Measurements from ENCODE around the gene BNIP2.

The BNIP2 gene

DNA sequence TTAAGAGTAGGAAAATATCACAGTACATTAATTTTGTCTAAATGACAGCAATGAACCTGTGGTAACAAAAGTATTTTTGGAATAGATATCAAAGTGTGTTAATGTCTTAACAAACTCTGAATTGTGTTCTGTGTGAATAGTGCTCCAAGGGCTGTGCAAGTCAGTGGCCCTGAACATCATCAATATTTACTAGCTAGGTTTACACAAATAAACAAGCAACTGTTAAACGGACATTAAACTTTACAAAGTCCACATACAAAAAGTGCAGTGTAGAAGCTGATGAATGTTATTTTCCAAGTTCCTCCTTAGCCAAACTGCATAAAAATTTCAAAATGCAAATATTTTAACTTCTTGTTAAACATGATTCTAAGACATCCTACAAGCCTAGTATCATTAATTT lies 29.8 kb downstream of the BNIP2 start:
- in situ Hi-C loops (cut with MboI; ENCODE audit: low sequenced_read_pairs, unreplicated experiment) = no loop called here
- TF ChIP-seq, protein P1, sequence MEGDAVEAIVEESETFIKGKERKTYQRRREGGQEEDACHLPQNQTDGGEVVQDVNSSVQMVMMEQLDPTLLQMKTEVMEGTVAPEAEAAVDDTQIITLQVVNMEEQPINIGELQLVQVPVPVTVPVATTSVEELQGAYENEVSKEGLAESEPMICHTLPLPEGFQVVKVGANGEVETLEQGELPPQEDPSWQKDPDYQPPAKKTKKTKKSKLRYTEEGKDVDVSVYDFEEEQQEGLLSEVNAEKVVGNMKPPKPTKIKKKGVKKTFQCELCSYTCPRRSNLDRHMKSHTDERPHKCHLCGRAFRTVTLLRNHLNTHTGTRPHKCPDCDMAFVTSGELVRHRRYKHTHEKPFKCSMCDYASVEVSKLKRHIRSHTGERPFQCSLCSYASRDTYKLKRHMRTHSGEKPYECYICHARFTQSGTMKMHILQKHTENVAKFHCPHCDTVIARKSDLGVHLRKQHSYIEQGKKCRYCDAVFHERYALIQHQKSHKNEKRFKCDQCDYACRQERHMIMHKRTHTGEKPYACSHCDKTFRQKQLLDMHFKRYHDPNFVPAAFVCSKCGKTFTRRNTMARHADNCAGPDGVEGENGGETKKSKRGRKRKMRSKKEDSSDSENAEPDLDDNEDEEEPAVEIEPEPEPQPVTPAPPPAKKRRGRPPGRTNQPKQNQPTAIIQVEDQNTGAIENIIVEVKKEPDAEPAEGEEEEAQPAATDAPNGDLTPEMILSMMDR (IDR thresholded peaks at IDR 0.05; ENCODE audit: borderline replicate concordance, control extremely low read depth, extremely low read depth, insufficient read depth, missing control alignments) = no peak
- DNase-seq (ENCODE audit: low spot score) = no peak

- in situ Hi-C loops (cut with MboI; ENCODE audit: low sequenced_read_pairs, unreplicated experiment) = no loop called here
- TF ChIP-seq, protein P1 (IDR thresholded peaks at IDR 0.05; ENCODE audit: borderline replicate concordance, control extremely low read depth, extremely low read depth, insufficient read depth, missing control alignments) = no peak
- DNase-seq (ENCODE audit: low spot score) = no peak
Observed at GRCh38 chr15:59657635-59658125, 31.4 kb downstream of the BNIP2 start.

DNA sequence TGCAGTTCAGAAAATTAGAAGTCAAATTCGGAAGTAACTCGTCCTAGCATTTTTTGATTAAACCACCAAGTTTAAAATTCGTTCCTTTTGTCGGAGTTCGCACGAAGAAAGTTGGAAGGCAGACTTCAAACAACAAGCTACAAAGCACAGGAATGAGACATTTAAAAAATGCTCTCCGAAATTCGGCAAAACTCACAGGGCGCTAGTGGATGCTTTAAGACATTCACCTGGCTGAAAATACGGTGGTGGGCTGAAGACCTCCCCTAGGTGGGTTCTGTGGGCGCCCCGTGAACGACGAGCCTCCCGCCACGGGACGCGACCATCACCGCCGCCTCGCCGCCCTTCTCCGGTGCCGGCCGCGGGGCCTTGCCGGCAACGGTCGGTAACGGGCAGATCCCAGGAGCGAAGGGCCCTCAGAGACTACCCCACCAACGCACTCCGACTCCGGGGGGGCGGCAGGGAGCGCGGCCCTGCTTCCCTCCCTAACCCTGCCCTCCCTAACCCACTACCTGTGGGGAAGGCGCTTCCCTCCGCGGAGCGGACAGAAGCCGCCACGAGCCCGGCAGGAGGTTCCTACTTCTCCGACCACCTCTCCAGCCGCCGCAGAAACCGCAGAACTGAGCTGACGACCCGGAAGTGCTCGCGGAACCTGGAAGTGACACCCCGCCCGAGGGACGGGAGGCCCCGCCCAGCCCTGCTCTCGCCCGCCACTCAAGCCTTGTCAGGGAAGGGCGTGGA lies 32.1 kb downstream of the BNIP2 start, which contains the start of gene GTF2A2:
GTF2A2 (minus strand) TSS at position 619 of the 738 bp plus-strand sequence. CDS start 5,238 bp downstream, outside the sequence.
- in situ Hi-C loops (cut with MboI; ENCODE audit: low sequenced_read_pairs, unreplicated experiment) = no loop called here
- peak; percentile 96 for DNase-seq (ENCODE audit: low spot score)
- TF ChIP-seq, protein P1 (IDR thresholded peaks at IDR 0.05; ENCODE audit: borderline replicate concordance, control extremely low read depth, extremely low read depth, insufficient read depth, missing control alignments) = no peak

- TF ChIP-seq, protein P1 (IDR thresholded peaks at IDR 0.05; ENCODE audit: borderline replicate concordance, control extremely low read depth, extremely low read depth, insufficient read depth, missing control alignments) = no peak
- no peak for DNase-seq (ENCODE audit: low spot score)
- in situ Hi-C loops (cut with MboI; ENCODE audit: low sequenced_read_pairs, unreplicated experiment) = no loop called here
Observed at GRCh38 chr15:59654046-59654445, 35.1 kb downstream of the BNIP2 start.

DNA sequence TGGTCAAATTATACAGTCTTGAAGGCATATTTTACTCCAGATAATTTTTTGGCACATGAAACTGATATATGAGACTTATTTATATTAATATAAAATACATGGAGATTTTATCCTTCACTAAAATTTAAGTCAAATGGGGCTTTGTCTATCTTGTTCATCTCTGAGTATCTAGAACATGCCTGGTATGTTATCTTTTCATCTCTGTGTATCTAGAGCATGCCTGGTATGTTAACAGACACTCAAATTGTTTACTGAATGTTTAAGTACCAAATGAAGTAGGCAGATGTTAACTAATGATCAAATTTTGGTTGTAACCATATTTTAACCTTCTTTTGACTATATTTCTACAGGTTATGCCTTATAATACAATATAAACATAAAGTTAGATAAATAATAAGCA lies 39.5 kb downstream of the BNIP2 start:
- in situ Hi-C loops (cut with MboI; ENCODE audit: low sequenced_read_pairs, unreplicated experiment) = no loop called here
- TF ChIP-seq, protein P1 (IDR thresholded peaks at IDR 0.05; ENCODE audit: borderline replicate concordance, control extremely low read depth, extremely low read depth, insufficient read depth, missing control alignments) = no peak
- DNase-seq (ENCODE audit: low spot score) = no peak

DNA sequence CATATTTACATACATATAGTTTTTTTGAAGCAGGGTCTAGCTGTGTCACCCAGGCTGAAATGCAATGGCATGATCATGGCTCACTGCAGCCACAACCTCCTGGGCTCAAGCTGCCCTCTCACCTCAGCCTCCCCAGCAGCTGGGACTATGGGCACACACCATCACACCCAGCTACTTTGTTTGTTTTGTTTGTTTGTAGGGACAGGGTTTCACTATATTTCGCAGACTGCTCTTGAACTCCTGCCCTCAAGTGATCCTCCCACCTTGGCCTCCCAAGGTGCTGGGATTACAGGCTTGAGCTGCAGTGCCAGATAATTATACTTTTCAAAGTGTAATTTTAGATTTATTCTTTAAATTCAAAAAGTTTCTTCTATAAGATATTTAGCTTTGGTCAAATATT lies 42.0 kb downstream of the BNIP2 start:
- TF ChIP-seq, protein P1 (IDR thresholded peaks at IDR 0.05; ENCODE audit: borderline replicate concordance, control extremely low read depth, extremely low read depth, insufficient read depth, missing control alignments) = no peak
- in situ Hi-C loops (cut with MboI; ENCODE audit: low sequenced_read_pairs, unreplicated experiment) = no loop called here
- no peak for DNase-seq (ENCODE audit: low spot score)

All from GM13976 (cell line).